A673 (cell line): Measurements from ENCODE around the gene HVCN1.

Experiments used
- EZH2 ChIP-seq: fragments of 200-600 bp; sonication (generic); IDR thresholded peaks from 2 replicates; pipeline ENCODE4 v1.6.1; 2017; ENCODE audit warnings: borderline replicate concordance, low read depth, mild to moderate bottlenecking, mixed read lengths, antibody characterized with exemption, low read length; ENCODE audit not compliant: poor library complexity, severe bottlenecking
- TF ChIP-seq, protein P1 (sequence below): fragments of 300-800, 200-600 bp; sonication (generic); conservative IDR thresholded peaks from 2 replicates; pipeline ENCODE4 v1.5.1; 2017; ENCODE audit warnings: low read depth, mild to moderate bottlenecking, antibody characterized with exemption, low read length, moderate library complexity, mixed read lengths

DNA sequence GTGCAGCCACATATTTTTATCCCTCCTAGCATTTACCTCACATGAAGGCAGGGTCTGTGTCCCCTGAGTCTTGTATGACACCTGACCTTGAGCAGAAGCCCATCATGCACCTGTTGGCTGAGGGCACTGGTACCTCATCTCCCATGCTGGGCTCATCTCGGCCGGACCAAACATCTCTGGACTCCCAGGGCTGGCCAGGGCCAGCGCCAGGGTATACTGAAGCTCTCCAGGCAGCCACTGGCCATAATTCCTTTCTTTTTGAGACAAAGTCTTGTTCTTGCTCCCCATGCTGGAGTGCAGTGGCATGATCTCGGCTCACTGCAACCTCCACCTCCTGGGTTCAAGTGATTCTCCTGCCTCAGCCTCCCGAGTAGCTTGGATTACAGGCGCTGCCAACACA is 22.0 kb downstream of the HVCN1 start:
- TF ChIP-seq, protein P1, sequence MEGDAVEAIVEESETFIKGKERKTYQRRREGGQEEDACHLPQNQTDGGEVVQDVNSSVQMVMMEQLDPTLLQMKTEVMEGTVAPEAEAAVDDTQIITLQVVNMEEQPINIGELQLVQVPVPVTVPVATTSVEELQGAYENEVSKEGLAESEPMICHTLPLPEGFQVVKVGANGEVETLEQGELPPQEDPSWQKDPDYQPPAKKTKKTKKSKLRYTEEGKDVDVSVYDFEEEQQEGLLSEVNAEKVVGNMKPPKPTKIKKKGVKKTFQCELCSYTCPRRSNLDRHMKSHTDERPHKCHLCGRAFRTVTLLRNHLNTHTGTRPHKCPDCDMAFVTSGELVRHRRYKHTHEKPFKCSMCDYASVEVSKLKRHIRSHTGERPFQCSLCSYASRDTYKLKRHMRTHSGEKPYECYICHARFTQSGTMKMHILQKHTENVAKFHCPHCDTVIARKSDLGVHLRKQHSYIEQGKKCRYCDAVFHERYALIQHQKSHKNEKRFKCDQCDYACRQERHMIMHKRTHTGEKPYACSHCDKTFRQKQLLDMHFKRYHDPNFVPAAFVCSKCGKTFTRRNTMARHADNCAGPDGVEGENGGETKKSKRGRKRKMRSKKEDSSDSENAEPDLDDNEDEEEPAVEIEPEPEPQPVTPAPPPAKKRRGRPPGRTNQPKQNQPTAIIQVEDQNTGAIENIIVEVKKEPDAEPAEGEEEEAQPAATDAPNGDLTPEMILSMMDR = no peak
- no peak for TF ChIP-seq EZH2
